ENCODE data around the gene PLK1.
"Not testable (repeated sequence)": the region's sequence is repeated elsewhere in the genome, so short reads cannot be mapped to it uniquely, and the experiment has no call there.

PLK1 gene

GRCh38 chr16:23678430-23679273 is at the start of gene PLK1:
Gene PLK1 (plus strand): TSS chr16:23678889. CDS start chr16:23678933, 44 bp downstream.
- peak; percentile 70 for DNase-seq (ENCODE audit: extremely low read depth in 1 of 2, low read depth in 1 of 2)

- DNase-seq (ENCODE audit: extremely low read depth in 1 of 2, low read depth in 1 of 2) = no peak
Measured at GRCh38 chr16:23629516-23629915, 49.2 kb upstream of the PLK1 start.

- not testable (repeated sequence) for DNase-seq (ENCODE audit: extremely low read depth in 1 of 2, low read depth in 1 of 2)
Measured at GRCh38 chr16:23631874-23632273, 46.8 kb upstream of the PLK1 start.

GRCh38 chr16:23634461-23635036 is 44.1 kb upstream of the PLK1 start:
- DNase-seq (ENCODE audit: extremely low read depth in 1 of 2, low read depth in 1 of 2) = no peak

- no peak for DNase-seq (ENCODE audit: extremely low read depth in 1 of 2, low read depth in 1 of 2)
Measured at GRCh38 chr16:23635958-23636357, 42.7 kb upstream of the PLK1 start.

GRCh38 chr16:23640615-23640930 is 38.1 kb upstream of the PLK1 start:
- DNase-seq (ENCODE audit: extremely low read depth in 1 of 2, low read depth in 1 of 2) = no peak

GRCh38 chr16:23640931-23641765 is 37.5 kb upstream of the PLK1 start, which contains the start of the genes DCTN5 and PALB2:
Gene DCTN5 (plus strand): TSS chr16:23641466. CDS start chr16:23641543, 77 bp downstream.
Gene PALB2 (minus strand): TSS chr16:23641310. CDS start chr16:23641157, 153 bp downstream.
- peak; percentile 83 to 91 for DNase-seq (ENCODE audit: extremely low read depth in 1 of 2, low read depth in 1 of 2)

GRCh38 chr16:23642246-23642774 is 36.4 kb upstream of the PLK1 start:
- no peak for DNase-seq (ENCODE audit: extremely low read depth in 1 of 2, low read depth in 1 of 2)

GRCh38 chr16:23650674-23651416 is 27.8 kb upstream of the PLK1 start:
- DNase-seq (ENCODE audit: extremely low read depth in 1 of 2, low read depth in 1 of 2) = no peak

GRCh38 chr16:23651943-23652468 is 26.7 kb upstream of the PLK1 start:
- DNase-seq (ENCODE audit: extremely low read depth in 1 of 2, low read depth in 1 of 2) = no peak

GRCh38 chr16:23663918-23664317 is 14.8 kb upstream of the PLK1 start:
- DNase-seq (ENCODE audit: extremely low read depth in 1 of 2, low read depth in 1 of 2) = no peak

- no peak for DNase-seq (ENCODE audit: extremely low read depth in 1 of 2, low read depth in 1 of 2)
Measured at GRCh38 chr16:23666571-23667354, 11.9 kb upstream of the PLK1 start.

- DNase-seq (ENCODE audit: extremely low read depth in 1 of 2, low read depth in 1 of 2) = no peak
Measured at GRCh38 chr16:23667355-23667659, 11.4 kb upstream of the PLK1 start.

GRCh38 chr16:23668225-23668624 is 10.5 kb upstream of the PLK1 start:
- no peak for DNase-seq (ENCODE audit: extremely low read depth in 1 of 2, low read depth in 1 of 2)

GRCh38 chr16:23668873-23669272 is 9.8 kb upstream of the PLK1 start:
- no peak for DNase-seq (ENCODE audit: extremely low read depth in 1 of 2, low read depth in 1 of 2)

GRCh38 chr16:23670137-23670776 is 8.4 kb upstream of the PLK1 start:
- peak; percentile 22 to 52 for DNase-seq (ENCODE audit: extremely low read depth in 1 of 2, low read depth in 1 of 2)

- no peak for DNase-seq (ENCODE audit: extremely low read depth in 1 of 2, low read depth in 1 of 2)
Measured at GRCh38 chr16:23673971-23674614, 4.6 kb upstream of the PLK1 start.

- DNase-seq (ENCODE audit: extremely low read depth in 1 of 2, low read depth in 1 of 2) = no peak
Measured at GRCh38 chr16:23676924-23677480, 1.7 kb upstream of the PLK1 start.
